Sigmoid colon (tissue), 7 donors: ENCODE results near the gene NDUFB2. TPM values are rescaled to one million over a fixed set of nuclear protein-coding genes. Genes with fewer than 3 reads are reported as not detected.
A peak's percentile ranks its signal among the peaks of the same experiment; 100 is the strongest.

Experiments
- DNase-seq: peaks from one replicate; pipeline ENCODE4 v3.0.0-alpha.2; 2019
- H3K27ac ChIP-seq, 4 donors: fragments of 200-600 bp; sonication (generic); one replicate each; pipeline ENCODE4 v1.5.1; 2016 to 2019; ENCODE audit warnings: mild to moderate bottlenecking in 1 of 4
- H3K27me3 ChIP-seq, 3 donors: fragments of 200-600 bp; sonication (generic); one replicate each; pipeline ENCODE4 v1.5.1; 2019; ENCODE audit warnings: mild to moderate bottlenecking in 1 of 3
- H3K36me3 ChIP-seq, 4 donors: fragments of 200-600 bp; sonication (generic); one replicate each; pipeline ENCODE4 v1.5.1; 2016 to 2019
- H3K4me1 ChIP-seq, 4 donors: fragments of 200-600 bp; sonication (generic); one replicate each; pipeline ENCODE4 v1.5.1; 2017 to 2019
- H3K4me3 ChIP-seq, 4 donors: fragments of 200-600 bp; sonication (generic); one replicate each; pipeline ENCODE4 v1.5.1; 2017 to 2019; ENCODE audit warnings: mild to moderate bottlenecking in 2 of 4, moderate library complexity in 1 of 4
- H3K9me3 ChIP-seq, 4 donors: fragments of 200-600 bp in 3 of 4; sonication (generic) in 3 of 4; one replicate each; pipeline versions ENCODE4 v1.5.1 to v1.6.1; 2013 to 2019
- CTCF ChIP-seq, 4 experiments: fragments of 450-650 bp in 3 of 4; fragments of 200-600 bp in 1 of 4; IDR thresholded peaks; one replicate each; pipeline ENCODE4 v1.5.1; 2016 to 2019; ENCODE audit warnings: antibody characterized with exemption in 4 of 4, mild to moderate bottlenecking in 3 of 4, moderate library complexity in 2 of 4
- EP300 ChIP-seq, 4 donors: sonication (generic); formaldehyde crosslinking; IDR thresholded peaks; one replicate each; pipeline ENCODE4 v1.6.1; 2017; ENCODE audit warnings: antibody characterized with exemption in 4 of 4
- POLR2A ChIP-seq, 2 donors: fragments of 450-650 bp; IDR thresholded peaks; one replicate each; pipeline ENCODE4 v1.6.1; 2016; ENCODE audit warnings: antibody characterized with exemption in 2 of 2, mild to moderate bottlenecking in 2 of 2, moderate library complexity in 2 of 2
- POLR2AphosphoS5 ChIP-seq, 4 donors: sonication (generic); formaldehyde crosslinking; IDR thresholded peaks; one replicate each; pipeline ENCODE4 v1.6.1; 2017; ENCODE audit warnings: antibody characterized with exemption in 4 of 4
- WGBS, 2 donors: extraction: QIAGEN DNeasy Blood & Tissue Kit; methylation state at CpG; one replicate each; pipeline ENCODE4 v1.1.7; 2013; 5-methylcytosine and 5-hydroxymethylcytosine counted together
- intact Hi-C: fragments of 100-400 bp; cut with DNase I; formaldehyde crosslinking; loops from one replicate; pipeline ENCODE4 v1.15.1; 2023
- polyA plus RNA-seq, 3 donors: library from polyadenylated mRNA; stranded (reverse); fragments of 200-250 nt; gene quantifications; one replicate each; pipeline ENCODE4 v1.2.3, GENCODE V29; 2013
- total RNA-seq, 4 donors: library from RNA; depleted of rRNA; stranded (reverse); fragments of >200 nt; gene quantifications; one replicate each; pipeline ENCODE4 v1.1.0, GENCODE V29; 2016
- donor health status: healthy with polysubstance abuse.
- donor health status: Bipolar disorder and iron deficiency.
- donor health status: healthy.

The NDUFB2 gene
- total RNA-seq = 100 to 1,000 TPM; 170 to 377 (median 267) TPM
- 100 to 1,000 TPM; 397 to 979 (median 712) TPM for polyA plus RNA-seq

- TF ChIP-seq POLR2A (IDR thresholded peaks at IDR 0.05) (peak; percentile 73 to 91), POLR2AphosphoS5 (IDR thresholded peaks at IDR 0.05) (peak; percentile 94 to 98 (median 96)), CTCF (IDR thresholded peaks at IDR 0.05) (no peak), EP300 (IDR thresholded peaks at IDR 0.05) (no peak)
Measured at GRCh38 chr7:140696680-140697446, at the start of gene NDUFB2. NDUFB2 (plus strand) TSS chr7:140696708; CDS start chr7:140696745, 37 bp downstream.

GRCh38 chr7:140646931-140647647 is 49.4 kb upstream of the NDUFB2 start:
- WGBS, 2 donors = 29% methylated on average over 8 of the region's 8 CpGs
- Histone ChIP-seq H3K4me3 (no peak overlapping the region), H3K9me3 (no peaks in the 10 kb centered on the region), H3K36me3 (no peaks in the 10 kb centered on the region), H3K4me1 (no peaks in the 10 kb centered on the region), H3K27me3 (no peaks in the 10 kb centered on the region), H3K27ac (peak overlapping the region in 1 of 4 donors; percentile 54)
- TF ChIP-seq CTCF (IDR thresholded peaks at IDR 0.05) = peak in 2 of 4 experiments; percentile 14 to 32
- no peak for TF ChIP-seq POLR2AphosphoS5 (IDR thresholded peaks at IDR 0.05)
- TF ChIP-seq EP300 (IDR thresholded peaks at IDR 0.05) = no peak
- TF ChIP-seq POLR2A (IDR thresholded peaks at IDR 0.05) = no peak
- DNase-seq = peak; percentile 58
- intact Hi-C loops = no loop called here

More at GRCh38 chr7:140696680-140697446, at the start of gene NDUFB2:
- Histone ChIP-seq H3K9me3 (no peaks in the 10 kb centered on the region), H3K27ac (peak within 1 kb of the TSS; percentile 94 to 98 (median 95)), H3K27me3 (no peaks in the 10 kb centered on the region), H3K4me3 (peak within 1 kb of the TSS; percentile 71 to 93 (median 87)), H3K4me1 (peaks cover 0 to 28% (median 22%) of the 10 kb centered on the region in 4 donors), H3K36me3 (peaks cover 0 to 16% (median under 1%) of the 10 kb centered on the region in 4 donors)
- WGBS, 2 donors = 0% methylated on average over 82 of the region's 82 CpGs
- intact Hi-C loops = loop anchor here (1.0 to 5.0 kb wide), 3 partner anchors 23 to 318 kb away; partner anchors contain the start of genes BRAF and MRPS33
- DNase-seq = peak; percentile 90

GRCh38 chr7:140649556-140650205 is 46.8 kb upstream of the NDUFB2 start:
- Histone ChIP-seq H3K27ac (no peak overlapping the region), H3K9me3 (no peaks in the 10 kb centered on the region), H3K4me3 (no peak overlapping the region), H3K4me1 (peaks cover 0 to 10% (median 8%) of the 10 kb centered on the region in 4 donors), H3K36me3 (no peaks in the 10 kb centered on the region), H3K27me3 (no peaks in the 10 kb centered on the region)
- WGBS, 2 donors = 83 to 86% methylated on average over 6 of the region's 6 CpGs
- TF ChIP-seq POLR2A (IDR thresholded peaks at IDR 0.05) (no peak), POLR2AphosphoS5 (IDR thresholded peaks at IDR 0.05) (no peak), EP300 (IDR thresholded peaks at IDR 0.05) (no peak), CTCF (IDR thresholded peaks at IDR 0.05) (no peak)
- peak; percentile 20 for DNase-seq
- intact Hi-C loops = no loop called here

DNA sequence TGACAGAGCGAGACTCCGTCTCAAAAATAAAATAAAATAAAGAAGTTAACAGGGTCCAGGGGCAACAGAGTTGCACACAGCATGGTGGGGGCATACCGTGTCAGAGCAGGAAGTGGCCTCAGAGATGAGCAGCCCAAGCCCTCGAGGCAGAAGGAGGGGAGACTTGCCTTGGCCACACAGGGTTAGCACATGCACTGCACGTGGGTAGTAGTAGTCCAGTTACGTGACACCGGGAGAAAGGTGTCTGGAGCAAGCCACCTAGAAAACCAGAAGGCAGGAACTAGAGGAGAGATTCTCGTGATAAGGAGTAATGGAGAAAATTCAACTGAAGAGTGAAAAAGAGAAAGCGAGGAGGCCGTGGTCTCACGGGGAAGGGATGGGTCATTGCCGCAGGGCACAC is 46.1 kb upstream of the NDUFB2 start:
- TF ChIP-seq CTCF (IDR thresholded peaks at IDR 0.05) = no peak
- TF ChIP-seq EP300 (IDR thresholded peaks at IDR 0.05) = no peak
- no peak for TF ChIP-seq POLR2A (IDR thresholded peaks at IDR 0.05)
- peaks cover 0 to 10% (median 8%) of the 10 kb centered on the region in 4 donors for H3K4me1 ChIP-seq
- H3K27me3 ChIP-seq = no peaks in the 10 kb centered on the region
- H3K36me3 ChIP-seq = no peaks in the 10 kb centered on the region
- 85 to 93% methylated on average over 12 of the region's 12 CpGs for WGBS, 2 donors
- H3K27ac ChIP-seq = no peak overlapping the region
- DNase-seq = peak; percentile 29
- intact Hi-C loops = no loop called here
- H3K4me3 ChIP-seq = no peak overlapping the region
- no peaks in the 10 kb centered on the region for H3K9me3 ChIP-seq
